HT1080 (cell line): ENCODE results near the gene FGF14. TPM values are rescaled to one million over a fixed set of nuclear protein-coding genes. Genes with fewer than 3 reads are reported as not detected.
A peak's percentile ranks its signal among the peaks of the same experiment; 100 is the strongest.
"Not testable (repeated sequence)": the region's sequence is repeated elsewhere in the genome, so short reads cannot be mapped to it uniquely, and the experiment has no call there.

Source experiments
- DNase-seq: peaks from one replicate; pipeline ENCODE4 v3.0.0-alpha.2; 2015; ENCODE audit warnings: low read depth
- total RNA-seq: library from RNA; depleted of rRNA; stranded (reverse); fragments of >200 nt; shearing (Covaris generic); gene quantifications from 2 replicates; pipeline ENCODE4 v1.2.3, GENCODE V29; 2014

Gene FGF14
- total RNA-seq, 1 experiment from 2014 or later: not detected

GRCh38 chr13:101876951-101877350, 524.9 kb downstream of the FGF14 start:
- DNase-seq: no peak

GRCh38 chr13:101875717-101876393, 526.0 kb downstream of the FGF14 start:
- peak; percentile 97 for DNase-seq

GRCh38 chr13:101875091-101875490, 526.8 kb downstream of the FGF14 start:
- DNase-seq: peak; percentile 17

GRCh38 chr13:101869553-101869952, 532.3 kb downstream of the FGF14 start:
- no peak for DNase-seq

GRCh38 chr13:101868585-101869469, 533.0 kb downstream of the FGF14 start:
- no peak for DNase-seq

- DNase-seq: no peak
Observed at GRCh38 chr13:101866889-101867581, 534.8 kb downstream of the FGF14 start.

- DNase-seq: no peak
Observed at GRCh38 chr13:101858860-101859259, 543.0 kb downstream of the FGF14 start.

GRCh38 chr13:101846701-101847100, 555.1 kb downstream of the FGF14 start:
- no peak for DNase-seq

GRCh38 chr13:101846249-101846648, 555.6 kb downstream of the FGF14 start:
- peak; percentile 26 for DNase-seq

- DNase-seq: peak; percentile 74
Observed at GRCh38 chr13:101845245-101846020, 556.4 kb downstream of the FGF14 start.

- no peak for DNase-seq
Observed at GRCh38 chr13:101841698-101842097, 560.1 kb downstream of the FGF14 start.

GRCh38 chr13:101838323-101838722, 563.5 kb downstream of the FGF14 start:
- no peak for DNase-seq

GRCh38 chr13:101837778-101838177, 564.1 kb downstream of the FGF14 start:
- not testable (repeated sequence) for DNase-seq

GRCh38 chr13:101837288-101837687, 564.6 kb downstream of the FGF14 start:
- DNase-seq: no peak

- DNase-seq: no peak
Observed at GRCh38 chr13:101835920-101836319, 565.9 kb downstream of the FGF14 start.

- no peak for DNase-seq
Observed at GRCh38 chr13:101833671-101834070, 568.2 kb downstream of the FGF14 start.

- no peak for DNase-seq
Observed at GRCh38 chr13:101830035-101830434, 571.8 kb downstream of the FGF14 start.

GRCh38 chr13:101829484-101829883, 572.4 kb downstream of the FGF14 start:
- DNase-seq: no peak

GRCh38 chr13:101828119-101828518, 573.7 kb downstream of the FGF14 start:
- no peak for DNase-seq

GRCh38 chr13:101817898-101818297, 584.0 kb downstream of the FGF14 start:
- DNase-seq: no peak

GRCh38 chr13:101811881-101812280, 590.0 kb downstream of the FGF14 start:
- no peak for DNase-seq
